SH-SY5Y (cell line): ENCODE data around the gene OLFM4.
A peak's percentile ranks its signal among the peaks of the same experiment; 100 is the strongest.

Source experiments
- GATA2 ChIP-seq: IDR thresholded peaks from 2 replicates; pipeline ENCODE4 v1.6.1; 2011; ENCODE audit warnings: mild to moderate bottlenecking, low read depth, low read length
- GATA3 ChIP-seq: IDR thresholded peaks from 2 replicates; pipeline ENCODE4 v1.6.1; 2011; ENCODE audit warnings: low read depth, mild to moderate bottlenecking, low read length, moderate library complexity

Gene OLFM4

DNA sequence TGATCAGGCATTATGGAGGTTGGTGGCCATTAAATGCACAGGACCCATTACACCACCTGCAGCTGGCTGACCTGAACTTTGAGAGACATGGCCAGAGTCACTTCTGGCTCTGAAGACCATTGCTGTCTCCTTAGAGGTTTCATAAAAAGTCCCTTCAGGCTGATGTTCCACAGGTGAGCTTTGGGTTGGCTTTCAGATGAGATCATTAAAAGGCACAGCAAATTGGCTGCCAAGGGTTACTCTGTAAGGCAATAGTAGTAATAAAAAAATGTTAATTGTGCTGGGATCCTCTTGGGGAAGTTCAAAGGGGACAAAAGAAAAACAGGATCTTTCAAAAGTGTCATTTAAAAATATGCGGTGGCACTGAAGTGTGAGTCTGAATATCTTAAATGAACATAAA lies 4.2 kb downstream of the OLFM4 start:
- TF ChIP-seq GATA2 (no peak), GATA3 (no peak)

DNA sequence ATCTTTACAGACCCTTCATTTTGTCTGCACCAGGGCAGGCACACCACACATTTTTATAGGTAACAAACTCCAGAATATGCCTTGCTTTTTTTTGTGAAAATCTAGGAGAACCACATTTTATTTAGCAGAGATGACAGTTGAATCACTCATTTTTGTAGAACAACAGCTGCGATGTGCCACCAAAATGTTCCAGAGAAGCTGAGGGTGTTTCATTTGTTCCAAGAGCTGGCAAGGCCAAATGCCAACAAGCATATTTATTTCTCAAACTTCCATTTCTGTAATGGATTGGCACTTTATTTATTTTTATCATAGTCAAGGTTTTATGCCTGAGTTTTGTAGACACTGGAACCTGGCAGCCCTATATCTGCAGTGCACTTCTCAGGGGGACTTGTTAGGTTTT lies 10.4 kb downstream of the OLFM4 start:
- TF ChIP-seq GATA3 (no peak), GATA2 (no peak)

DNA sequence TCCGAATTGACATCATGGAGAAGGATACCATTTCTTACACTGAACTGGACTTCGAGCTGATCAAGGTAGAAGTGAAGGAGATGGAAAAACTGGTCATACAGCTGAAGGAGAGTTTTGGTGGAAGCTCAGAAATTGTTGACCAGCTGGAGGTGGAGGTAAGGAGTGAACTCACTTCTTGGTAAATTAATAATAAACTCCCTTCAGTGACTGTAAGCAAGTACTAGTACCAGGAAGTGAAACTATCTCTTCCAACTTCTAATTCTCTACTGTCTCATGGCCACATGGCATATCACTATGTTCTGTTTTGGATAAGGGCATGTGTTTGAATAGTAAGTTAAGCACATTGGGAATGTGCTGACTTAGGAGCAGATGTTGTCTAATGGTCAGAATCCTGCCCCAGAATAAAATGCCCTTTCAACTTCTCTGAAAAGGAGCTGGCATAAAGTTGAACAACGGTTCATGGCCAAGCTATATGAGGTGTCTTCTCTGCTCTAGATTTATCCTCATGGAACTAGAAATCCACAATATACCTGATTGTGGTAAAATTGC lies 13.4 kb downstream of the OLFM4 start:
- TF ChIP-seq GATA3 = no peak
- no peak for TF ChIP-seq GATA2

DNA sequence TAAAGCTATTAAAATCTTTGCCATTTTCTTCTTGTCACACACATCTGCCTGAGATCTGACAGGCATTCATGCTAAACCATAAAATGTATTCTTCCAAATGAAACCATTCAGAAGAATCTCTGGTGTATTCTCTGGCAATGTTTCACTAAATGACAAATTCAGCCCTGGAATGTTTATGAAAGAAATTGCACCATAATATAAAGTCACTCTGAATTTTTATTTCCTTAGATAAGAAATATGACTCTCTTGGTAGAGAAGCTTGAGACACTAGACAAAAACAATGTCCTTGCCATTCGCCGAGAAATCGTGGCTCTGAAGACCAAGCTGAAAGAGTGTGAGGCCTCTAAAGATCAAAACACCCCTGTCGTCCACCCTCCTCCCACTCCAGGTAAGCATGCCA lies 14.3 kb downstream of the OLFM4 start:
- TF ChIP-seq GATA3 (no peak), GATA2 (no peak)

DNA sequence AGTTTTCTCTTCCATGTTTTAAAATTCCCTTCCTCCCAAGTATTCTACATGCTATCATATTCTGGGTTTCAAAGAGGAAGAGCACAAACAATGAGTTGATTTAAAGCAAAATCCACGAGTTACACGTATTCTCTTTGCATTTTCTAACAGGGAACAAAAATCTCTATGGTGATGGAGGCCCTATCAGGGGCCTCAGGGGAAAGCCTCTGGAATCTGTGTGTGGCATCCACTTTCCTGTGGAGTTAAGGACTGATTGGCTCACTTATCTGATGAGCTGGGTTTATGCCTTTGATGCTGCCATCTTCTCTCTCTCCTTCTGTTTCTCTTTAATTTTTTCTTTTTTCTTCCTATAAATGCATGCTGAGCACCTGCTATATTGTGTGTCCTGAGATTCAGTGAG lies 14.8 kb downstream of the OLFM4 start:
- TF ChIP-seq GATA2 (peak; percentile 73), GATA3 (peak; percentile 42; the same call in 1 of the 2 replicates)

DNA sequence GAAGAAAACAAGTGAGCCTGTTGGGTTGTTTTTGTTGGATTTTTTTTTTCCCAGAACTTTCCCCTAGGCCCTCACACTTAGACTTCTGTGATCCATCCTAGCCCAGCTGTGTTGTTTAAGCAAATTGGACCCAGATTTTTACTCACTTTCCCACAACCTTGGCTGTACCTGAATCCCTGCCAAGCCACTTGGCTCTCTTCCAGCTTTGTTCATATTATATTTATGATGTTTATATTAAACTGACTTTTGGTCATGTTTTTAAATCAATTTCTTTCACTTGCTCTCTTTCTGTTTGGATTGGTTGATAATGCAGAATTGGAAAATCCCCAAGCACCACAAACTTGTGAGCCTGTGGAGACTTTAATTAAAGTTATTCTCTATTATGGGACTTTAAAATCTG lies 16.6 kb downstream of the OLFM4 start:
- TF ChIP-seq GATA2 (no peak), GATA3 (no peak)

DNA sequence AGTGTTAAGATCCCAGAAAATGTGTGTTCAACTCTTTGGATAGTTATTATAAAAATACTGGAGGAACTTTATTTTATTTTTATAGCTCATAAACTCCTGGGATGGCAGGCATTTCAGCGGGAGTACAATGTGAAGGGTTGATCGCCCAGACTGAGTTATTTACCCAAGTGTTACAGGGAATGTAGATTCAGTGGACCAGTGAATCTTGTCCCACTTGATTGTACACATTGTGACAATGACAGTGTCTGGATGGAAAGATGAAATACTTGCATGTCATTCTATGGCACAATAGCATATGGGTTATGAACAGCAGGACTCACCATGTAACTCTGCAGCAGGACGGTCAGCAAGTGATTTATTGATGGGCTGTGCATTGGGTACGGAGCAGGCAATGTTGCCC lies 20.3 kb downstream of the OLFM4 start:
- TF ChIP-seq GATA3 (no peak), GATA2 (no peak)

DNA sequence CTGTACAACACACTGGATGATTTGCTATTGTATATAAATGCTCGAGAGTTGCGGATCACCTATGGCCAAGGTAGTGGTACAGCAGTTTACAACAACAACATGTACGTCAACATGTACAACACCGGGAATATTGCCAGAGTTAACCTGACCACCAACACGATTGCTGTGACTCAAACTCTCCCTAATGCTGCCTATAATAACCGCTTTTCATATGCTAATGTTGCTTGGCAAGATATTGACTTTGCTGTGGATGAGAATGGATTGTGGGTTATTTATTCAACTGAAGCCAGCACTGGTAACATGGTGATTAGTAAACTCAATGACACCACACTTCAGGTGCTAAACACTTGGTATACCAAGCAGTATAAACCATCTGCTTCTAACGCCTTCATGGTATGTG lies 21.5 kb downstream of the OLFM4 start:
- TF ChIP-seq GATA3 (no peak), GATA2 (no peak)

DNA sequence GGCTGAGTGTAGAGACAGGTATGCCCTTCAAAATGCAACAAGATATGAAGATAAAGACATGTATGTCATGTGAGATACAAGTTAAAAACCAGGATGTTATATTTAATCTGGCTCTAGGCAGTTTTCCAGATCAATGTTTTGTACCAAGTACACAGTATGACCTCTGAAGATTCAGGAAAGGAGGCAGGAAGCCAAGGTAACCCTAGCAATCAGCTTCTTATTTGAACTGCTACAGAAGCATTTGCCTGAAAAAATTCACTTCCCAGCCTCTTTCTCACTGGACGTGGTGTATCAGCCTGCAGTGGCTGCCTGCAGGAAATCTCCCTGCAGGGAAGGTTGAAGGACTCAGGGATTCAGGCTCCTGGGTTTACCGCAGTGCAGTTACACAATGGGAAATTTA lies 24.1 kb downstream of the OLFM4 start:
- no peak for TF ChIP-seq GATA3
- TF ChIP-seq GATA2 = no peak

DNA sequence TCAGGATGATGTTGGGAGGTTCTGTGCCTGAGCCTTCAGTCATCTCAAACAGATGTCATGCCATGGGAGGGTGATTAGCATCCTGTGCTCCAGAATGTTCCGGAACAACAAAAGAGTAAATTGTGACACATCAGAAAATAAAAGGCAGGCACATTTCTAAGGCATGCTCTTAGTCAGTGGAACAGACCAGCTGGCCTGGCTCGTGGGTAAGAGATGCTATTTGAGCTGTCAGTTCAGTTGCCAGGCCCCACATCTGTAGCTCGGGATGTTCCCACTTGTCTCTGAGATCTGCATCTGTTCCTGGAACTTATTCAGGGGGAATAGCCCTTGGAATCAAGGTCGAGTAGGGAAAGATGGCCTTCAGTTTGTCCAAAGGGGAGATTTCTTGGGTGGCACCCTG lies 26.0 kb downstream of the OLFM4 start:
- no peak for TF ChIP-seq GATA2
- TF ChIP-seq GATA3 = no peak

DNA sequence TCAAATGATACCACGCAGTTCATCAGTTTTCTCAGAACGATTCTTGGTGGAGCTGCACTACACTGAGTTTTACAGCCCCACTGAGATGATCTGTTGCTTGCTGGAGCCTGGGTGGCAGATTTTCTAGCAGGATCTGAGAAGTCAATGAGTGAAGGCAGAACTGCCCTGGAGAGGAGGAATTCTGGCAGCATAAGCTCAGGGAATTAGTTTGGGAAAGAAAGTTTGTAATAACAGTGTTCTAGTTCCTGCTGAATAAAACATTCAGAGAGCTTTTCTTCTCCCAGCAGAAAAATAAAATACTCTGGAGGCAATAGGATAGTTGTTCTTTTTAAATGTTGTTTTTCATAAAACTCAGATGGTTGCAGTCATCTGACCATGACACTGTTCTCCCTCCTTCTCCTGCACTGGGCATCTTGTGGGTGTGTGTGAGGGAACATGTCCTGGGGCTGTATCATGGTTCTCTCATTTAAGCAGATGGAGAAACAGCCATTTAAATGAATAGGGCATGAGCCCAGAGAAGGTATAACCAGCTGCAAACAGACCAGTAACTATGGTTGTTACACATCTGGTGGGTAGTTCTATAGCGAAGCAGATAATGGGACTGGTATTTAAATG lies 29.6 kb downstream of the OLFM4 start:
- TF ChIP-seq GATA2 (no peak), GATA3 (no peak)

DNA sequence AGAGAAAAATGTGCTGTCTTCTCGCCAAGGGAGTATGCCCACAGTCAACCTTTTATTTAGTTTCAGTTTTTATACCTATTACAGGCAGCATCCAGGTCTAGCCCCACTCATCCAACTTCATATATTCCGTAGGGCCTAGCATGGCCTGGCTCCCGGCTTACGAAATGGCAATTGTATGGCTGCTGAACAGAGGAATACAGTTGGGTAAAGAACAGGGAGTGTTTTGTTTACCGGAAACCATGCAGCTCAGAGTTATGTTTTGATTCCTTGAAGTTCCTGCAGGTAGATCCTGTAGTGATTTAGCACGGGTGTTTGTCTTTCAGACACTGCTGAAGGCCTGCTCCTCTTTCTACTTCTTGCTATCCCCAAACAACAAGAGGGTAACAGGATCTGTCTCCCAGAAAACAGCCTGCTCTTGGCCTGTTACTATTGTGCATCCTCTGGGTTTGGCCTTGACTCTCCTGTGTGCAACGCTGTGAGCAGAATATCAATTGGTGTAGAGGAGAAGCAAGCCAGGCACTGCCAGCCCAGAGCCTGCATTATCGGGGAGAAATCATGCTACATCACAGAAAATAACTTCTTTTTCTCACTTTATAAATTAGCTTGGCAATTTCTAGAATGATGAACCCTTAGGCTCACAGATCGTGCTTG lies 32.4 kb downstream of the OLFM4 start:
- no peak for TF ChIP-seq GATA2
- no peak for TF ChIP-seq GATA3

DNA sequence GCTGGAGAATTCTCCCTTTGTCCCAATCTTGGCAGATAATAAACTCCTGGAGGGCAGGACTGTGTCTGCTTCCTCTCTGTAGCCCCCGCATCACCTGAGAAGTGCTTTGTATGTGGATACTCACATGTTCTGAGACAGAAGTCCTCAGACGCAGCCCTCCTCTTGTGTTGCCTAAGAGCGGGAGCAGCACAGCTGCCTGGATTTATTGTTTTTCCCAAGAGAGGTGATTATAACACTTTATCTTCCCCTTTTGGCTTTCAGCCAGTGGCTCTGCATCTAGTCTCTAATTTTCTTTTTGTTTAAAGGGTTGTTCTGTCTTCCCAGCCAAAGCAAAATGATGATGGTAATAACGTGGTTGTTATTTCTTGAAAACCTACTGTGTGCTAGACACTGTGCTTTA lies 36.1 kb downstream of the OLFM4 start:
- peak; percentile 43 for TF ChIP-seq GATA2
- no peak for TF ChIP-seq GATA3

DNA sequence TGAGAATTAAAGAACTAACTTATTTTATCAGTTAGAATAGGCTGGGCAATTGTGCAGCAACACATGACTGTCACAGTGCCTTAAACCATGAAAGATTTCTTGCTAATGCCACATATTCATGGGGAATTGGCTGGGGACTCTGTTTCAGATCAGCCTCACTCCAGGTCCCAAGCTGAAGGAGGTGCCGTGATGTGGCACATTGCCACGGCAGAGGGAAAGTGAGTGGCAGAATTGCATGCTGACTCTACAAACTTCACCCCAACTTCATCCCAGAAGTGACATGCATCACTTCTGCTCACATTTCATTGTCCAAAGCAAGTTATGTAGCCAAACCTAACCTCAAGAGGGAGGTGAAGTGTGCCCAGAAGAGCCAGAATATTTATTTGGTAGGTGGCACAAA lies 37.8 kb downstream of the OLFM4 start:
- TF ChIP-seq GATA3 = no peak

DNA sequence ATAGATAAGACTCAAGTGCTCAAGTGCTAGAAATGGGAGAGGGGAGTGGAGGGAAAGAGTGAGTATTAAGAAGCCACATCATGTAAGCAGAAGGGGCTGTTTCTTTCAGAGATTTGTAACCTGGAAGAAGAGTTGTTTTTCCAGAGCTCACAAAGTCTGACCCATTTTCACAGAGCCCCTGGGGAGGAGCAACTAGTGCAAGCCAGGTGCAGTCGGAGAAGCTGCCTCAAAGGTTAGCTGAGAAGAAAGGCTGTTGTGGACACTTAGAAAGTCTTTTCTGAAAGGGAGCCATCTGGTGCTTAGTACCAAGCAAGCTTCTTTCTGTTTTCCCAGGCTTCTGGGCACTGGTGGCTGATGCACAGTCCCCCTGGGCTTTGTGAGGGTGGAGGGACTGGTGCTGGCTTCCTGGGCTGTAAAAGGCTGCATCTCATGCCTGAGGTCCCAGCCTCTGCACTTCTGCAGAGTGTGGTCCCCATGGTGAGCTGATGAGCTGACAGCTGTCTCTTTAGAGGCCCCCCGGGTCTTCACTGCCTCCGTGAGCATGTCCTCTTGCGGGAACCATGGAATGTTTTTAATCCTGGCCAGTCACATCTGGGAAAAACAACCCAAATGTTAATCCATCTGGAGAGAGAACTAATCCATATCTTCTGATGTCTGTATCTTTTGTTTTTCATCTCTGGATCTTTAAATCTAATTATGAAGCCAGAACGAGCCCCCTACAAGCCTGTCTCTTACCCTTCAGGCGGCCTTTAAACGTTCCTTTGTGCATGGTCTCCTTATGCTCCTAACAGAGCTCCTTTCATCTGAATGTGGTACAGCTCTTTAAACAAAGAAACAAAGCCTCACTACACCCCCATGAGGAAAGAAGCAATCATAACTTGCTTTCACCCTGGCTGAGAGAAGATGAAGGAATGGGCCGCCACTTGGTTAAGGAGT lies 40.2 kb downstream of the OLFM4 start:
- TF ChIP-seq GATA2 = peak; percentile 70
- TF ChIP-seq GATA3 = peak; percentile 54
